ENCODE results near the gene GALNT16.

Gene GALNT16

DNA sequence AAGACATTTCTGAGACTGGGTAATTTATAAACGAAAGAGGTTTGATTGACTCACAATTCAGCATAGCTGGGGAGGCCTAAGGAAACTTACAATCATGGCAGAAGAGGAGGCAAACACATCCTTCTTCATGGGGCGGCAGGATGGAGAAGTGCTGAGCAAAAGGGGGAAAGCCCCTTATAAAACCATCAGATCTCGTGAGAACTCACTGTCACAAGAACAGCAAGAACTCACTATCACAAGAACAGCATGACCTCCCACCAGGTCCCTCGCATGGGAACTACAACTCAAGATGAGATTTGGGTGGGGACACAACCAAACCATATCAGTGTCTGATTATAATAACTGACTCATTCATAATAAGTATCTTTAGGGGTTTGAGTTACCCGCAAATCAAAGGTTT lies 144.9 kb downstream of the GALNT16 start:
- no peak for DNase-seq (ENCODE audit: low read depth, low spot score)

DNA sequence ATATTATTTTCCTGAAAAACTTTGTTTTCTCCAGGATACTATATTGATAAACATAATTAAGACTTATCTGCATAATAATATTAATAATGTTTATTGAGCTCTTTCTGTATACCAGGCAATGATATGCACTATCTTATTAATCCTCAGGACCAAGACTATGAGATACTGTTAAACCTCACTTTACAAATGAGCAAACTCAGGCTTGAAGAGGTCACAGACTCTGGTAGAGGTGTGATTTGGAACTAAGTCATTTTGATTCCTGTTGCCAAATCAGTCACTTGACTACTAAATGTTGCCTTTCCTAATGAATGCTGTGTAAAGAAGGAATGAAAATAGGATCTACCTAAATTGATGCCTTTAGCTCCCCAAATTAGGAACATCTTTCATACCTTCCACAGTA lies 145.8 kb downstream of the GALNT16 start:
- DNase-seq (ENCODE audit: low read depth, low spot score), result no peak

Measured in iPS DF 19.7 (cell line).